GM23338 (cell line): ENCODE measurements around the gene SLC39A11. TPM values are rescaled to one million over a fixed set of nuclear protein-coding genes. Genes with fewer than 3 reads are reported as not detected.
A peak's percentile ranks its signal among the peaks of the same experiment; 100 is the strongest.

Source experiments
- ATAC-seq: fragments of 200-7000 bp; cut with Tn5 transposase; 3 replicates; pipeline ENCODE4 v1.9.1; 2020
- DNase-seq: peaks from one replicate; pipeline ENCODE4 v3.0.0-alpha.2; 2015; ENCODE audit warnings: low spot score
- H2AFZ ChIP-seq: fragments of 200-600 bp; sonication (generic); 2 replicates; pipeline ENCODE4 v1.8.0; 2016; ENCODE audit warnings: antibody characterized with exemption, mild to moderate bottlenecking, moderate library complexity
- H3F3A ChIP-seq: fragments of 200-600 bp; sonication (generic); replicated peaks from 2 replicates; pipeline ENCODE4 v1.8.0; 2017; ENCODE audit warnings: antibody characterized with exemption, mixed run types, low read depth
- H3K27ac ChIP-seq: fragments of 200-600 bp; sonication (generic); 2 replicates; pipeline ENCODE4 v1.6.1; 2016; ENCODE audit warnings: low read depth
- H3K27me3 ChIP-seq: fragments of 200-600 bp; sonication (generic); 2 replicates; pipeline ENCODE4 v1.8.0; 2016; ENCODE audit warnings: mild to moderate bottlenecking, mixed run types, moderate library complexity; ENCODE audit not compliant: insufficient read depth
- H3K36me3 ChIP-seq: fragments of 200-600 bp; sonication (generic); 2 replicates; pipeline ENCODE4 v1.8.0; 2016; ENCODE audit warnings: mild to moderate bottlenecking; ENCODE audit not compliant: insufficient read depth
- H3K4me1 ChIP-seq: fragments of 200-600 bp; sonication (generic); 2 replicates; pipeline ENCODE4 v1.8.0; 2016; ENCODE audit warnings: mild to moderate bottlenecking, moderate library complexity; ENCODE audit not compliant: insufficient read depth
- H3K4me2 ChIP-seq: fragments of 200-600 bp; sonication (generic); 2 replicates; pipeline ENCODE4 v1.7.1; 2017; ENCODE audit warnings: mixed run types
- H3K4me3 ChIP-seq: fragments of 200-600 bp; sonication (generic); 2 replicates; pipeline ENCODE4 v1.6.1; 2016; ENCODE audit warnings: mixed run types
- H3K79me2 ChIP-seq: fragments of 200-600 bp; sonication (generic); replicated peaks from 2 replicates; pipeline ENCODE4 v1.8.0; 2017; ENCODE audit warnings: mild to moderate bottlenecking; ENCODE audit not compliant: insufficient read depth
- H3K9me2 ChIP-seq: fragments of 200-600 bp; sonication (generic); 2 replicates; pipeline ENCODE4 v1.8.0; 2017; ENCODE audit not compliant: insufficient read depth
- H4K20me1 ChIP-seq: fragments of 200-600 bp; sonication (generic); replicated peaks from 2 replicates; pipeline ENCODE4 v1.8.0; 2017; ENCODE audit warnings: mild to moderate bottlenecking; ENCODE audit not compliant: insufficient read depth
- H3K27ac Mint-ChIP-seq: 2 replicates; pipeline ENCODE4 v1.8.0; 2020; ENCODE audit warnings: inconsistent platforms, mild to moderate bottlenecking, moderate library complexity, mixed read lengths
- H3K27me3 Mint-ChIP-seq: 3 replicates; pipeline ENCODE4 v1.8.0; 2022; ENCODE audit warnings: low read depth, mild to moderate bottlenecking, moderate library complexity, mixed read lengths, inconsistent platforms; ENCODE audit not compliant: insufficient read depth, poor library complexity
- H3K36me3 Mint-ChIP-seq: 3 replicates; pipeline ENCODE4 v1.8.0; 2021; ENCODE audit warnings: low read depth, mild to moderate bottlenecking, inconsistent platforms, moderate library complexity, mixed read lengths
- H3K4me1 Mint-ChIP-seq: 3 replicates; pipeline ENCODE4 v1.8.0; 2020; ENCODE audit warnings: mild to moderate bottlenecking, inconsistent platforms, mixed read lengths
- H3K4me3 Mint-ChIP-seq: 3 replicates; pipeline ENCODE4 v1.8.0; 2021; ENCODE audit warnings: moderate library complexity, mild to moderate bottlenecking, inconsistent platforms, mixed read lengths
- H3K9me3 Mint-ChIP-seq: 3 replicates; pipeline ENCODE4 v1.8.0; 2020; ENCODE audit warnings: moderate library complexity, mild to moderate bottlenecking, inconsistent platforms, mixed read lengths
- CREB1 ChIP-seq: fragments of 250-450 bp; sonication (Bioruptor Pico); IDR thresholded peaks from 2 replicates; pipeline ENCODE4 v1.5.0; 2020; ENCODE audit warnings: low read depth, mild to moderate bottlenecking, moderate library complexity
- CTCF ChIP-seq, 2 experiments: fragments of 200-600 bp in 1 of 2; sonication (generic) in 1 of 2; conservative IDR thresholded peaks; 2 replicates each; pipeline versions ENCODE4 v1.5.1 to v1.6.1; 2016 to 2017; ENCODE audit warnings: antibody characterized with exemption in 2 of 2, low read depth in 2 of 2, mild to moderate bottlenecking in 2 of 2, moderate library complexity in 1 of 2
- EZH2 ChIP-seq: fragments of 200-600 bp; sonication (generic); IDR thresholded peaks from one replicate; pipeline ENCODE4 v1.8.0; 2017; ENCODE audit warnings: antibody characterized with exemption, mild to moderate bottlenecking, low read depth; ENCODE audit not compliant: unreplicated experiment
- EZH2phosphoT487 ChIP-seq: fragments of 200-600 bp; sonication (generic); IDR thresholded peaks from one replicate; pipeline ENCODE4 v1.8.1; 2018; ENCODE audit warnings: antibody characterized with exemption; ENCODE audit not compliant: unreplicated experiment
- JUNB ChIP-seq: IDR thresholded peaks from one replicate; pipeline ENCODE4 v1.6.1; 2016; ENCODE audit warnings: antibody characterized with exemption; ENCODE audit not compliant: unreplicated experiment
- POLR2AphosphoS5 ChIP-seq: IDR thresholded peaks from 2 replicates; pipeline ENCODE4 v1.6.1; 2016; ENCODE audit warnings: antibody characterized with exemption, low read depth
- STAT1 ChIP-seq: IDR thresholded peaks from one replicate; pipeline ENCODE4 v1.6.1; 2016; ENCODE audit warnings: antibody characterized with exemption; ENCODE audit not compliant: unreplicated experiment
- ZNF114 ChIP-seq: fragments of 250-450 bp; sonication (Bioruptor Pico); IDR thresholded peaks from 2 replicates; pipeline ENCODE4 v1.5.0; 2020; ENCODE audit warnings: mild to moderate bottlenecking, moderate library complexity
- ZNF331 ChIP-seq: fragments of 250-450 bp; sonication (Bioruptor Pico); IDR thresholded peaks from 2 replicates; pipeline ENCODE4 v1.5.0; 2020; ENCODE audit warnings: low read depth, mild to moderate bottlenecking, moderate library complexity
- polyA plus RNA-seq: library from polyadenylated mRNA; unstranded; fragments of >200 nt; fragmentation: Nextera tagmentation; extraction: Ambion mirVana; gene quantifications from 2 replicates; pipeline ENCODE4 v1.2.1, GENCODE V29; 2016
- total RNA-seq: library from RNA; depleted of rRNA; stranded (reverse); fragments of >200 nt; shearing (Covaris generic); gene quantifications from 2 replicates; pipeline ENCODE4 v1.2.3, GENCODE V29; 2014
- TF ChIP-seq, protein P1 (sequence below): IDR thresholded peaks from one replicate; pipeline ENCODE4 v1.6.1; 2018; ENCODE audit warnings: antibody characterized with exemption; ENCODE audit not compliant: unreplicated experiment
- TF ChIP-seq, protein P2 (sequence below): IDR thresholded peaks from 2 replicates; pipeline ENCODE4 v1.6.1; 2016; ENCODE audit warnings: antibody characterized with exemption

Gene SLC39A11
- total and polyA plus RNA-seq, 2 experiments from 2014 or later: 10.8 to 18.1 TPM

DNA sequence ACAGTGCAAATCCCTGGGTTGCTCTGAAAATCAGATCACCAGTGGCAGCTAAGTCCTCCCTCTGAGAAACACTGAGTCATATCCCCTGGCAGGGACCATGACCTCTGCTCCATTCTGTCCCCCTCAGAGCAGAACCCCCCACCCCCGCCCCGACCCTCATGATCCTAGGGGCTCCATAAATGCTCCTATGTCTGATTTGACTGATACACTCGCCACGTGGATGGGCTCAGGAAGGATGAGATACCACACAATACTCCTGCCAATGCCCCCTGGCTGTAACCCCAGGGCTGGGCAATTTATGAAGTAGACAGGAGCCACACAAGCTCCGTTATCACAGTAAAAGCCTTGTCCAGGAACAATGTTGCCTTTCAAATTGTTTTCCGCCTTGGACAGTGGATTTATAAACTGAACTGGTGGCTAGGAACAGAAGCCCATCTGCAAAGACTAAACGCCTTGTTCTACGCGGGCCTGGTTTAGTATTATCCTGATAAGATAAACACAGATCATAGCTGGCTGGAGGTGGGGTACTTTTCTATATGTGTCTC lies 394.8 kb downstream of the SLC39A11 start:
- peaks cover 3% of the 10 kb centered on the region; the same call in 1 of the 3 replicates for H3K9me3 Mint-ChIP-seq
- H3K4me1 ChIP-seq: no peaks in the 10 kb centered on the region
- no peaks in the 10 kb centered on the region for H3K27me3 ChIP-seq
- no peak overlapping the region for H3K27ac ChIP-seq
- no peaks in the 10 kb centered on the region for H3K27me3 Mint-ChIP-seq
- ATAC-seq (no peak), DNase-seq (no peak)
- no peak overlapping the region for H3K4me3 Mint-ChIP-seq
- H2AFZ ChIP-seq: no peak overlapping the region
- H3K4me2 ChIP-seq: no peak overlapping the region
- TF ChIP-seq, protein P1, sequence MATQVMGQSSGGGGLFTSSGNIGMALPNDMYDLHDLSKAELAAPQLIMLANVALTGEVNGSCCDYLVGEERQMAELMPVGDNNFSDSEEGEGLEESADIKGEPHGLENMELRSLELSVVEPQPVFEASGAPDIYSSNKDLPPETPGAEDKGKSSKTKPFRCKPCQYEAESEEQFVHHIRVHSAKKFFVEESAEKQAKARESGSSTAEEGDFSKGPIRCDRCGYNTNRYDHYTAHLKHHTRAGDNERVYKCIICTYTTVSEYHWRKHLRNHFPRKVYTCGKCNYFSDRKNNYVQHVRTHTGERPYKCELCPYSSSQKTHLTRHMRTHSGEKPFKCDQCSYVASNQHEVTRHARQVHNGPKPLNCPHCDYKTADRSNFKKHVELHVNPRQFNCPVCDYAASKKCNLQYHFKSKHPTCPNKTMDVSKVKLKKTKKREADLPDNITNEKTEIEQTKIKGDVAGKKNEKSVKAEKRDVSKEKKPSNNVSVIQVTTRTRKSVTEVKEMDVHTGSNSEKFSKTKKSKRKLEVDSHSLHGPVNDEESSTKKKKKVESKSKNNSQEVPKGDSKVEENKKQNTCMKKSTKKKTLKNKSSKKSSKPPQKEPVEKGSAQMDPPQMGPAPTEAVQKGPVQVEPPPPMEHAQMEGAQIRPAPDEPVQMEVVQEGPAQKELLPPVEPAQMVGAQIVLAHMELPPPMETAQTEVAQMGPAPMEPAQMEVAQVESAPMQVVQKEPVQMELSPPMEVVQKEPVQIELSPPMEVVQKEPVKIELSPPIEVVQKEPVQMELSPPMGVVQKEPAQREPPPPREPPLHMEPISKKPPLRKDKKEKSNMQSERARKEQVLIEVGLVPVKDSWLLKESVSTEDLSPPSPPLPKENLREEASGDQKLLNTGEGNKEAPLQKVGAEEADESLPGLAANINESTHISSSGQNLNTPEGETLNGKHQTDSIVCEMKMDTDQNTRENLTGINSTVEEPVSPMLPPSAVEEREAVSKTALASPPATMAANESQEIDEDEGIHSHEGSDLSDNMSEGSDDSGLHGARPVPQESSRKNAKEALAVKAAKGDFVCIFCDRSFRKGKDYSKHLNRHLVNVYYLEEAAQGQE: no peak
- TF ChIP-seq CTCF (conservative IDR thresholded peaks at IDR 0.05; ENCODE audit: low read depth in 2 of 2) (no peak), EZH2phosphoT487 (no peak), JUNB (no peak), ZNF114 (CRISPR knock-in tag) (no peak), POLR2AphosphoS5 (no peak), EZH2 (no peak), ZNF331 (CRISPR knock-in tag) (no peak)
- no peaks in the 10 kb centered on the region for H3K36me3 Mint-ChIP-seq
- peak overlapping the region; percentile 9; the same call in 1 of the 2 replicates for H3K27ac Mint-ChIP-seq
- H3K4me1 Mint-ChIP-seq: no peaks in the 10 kb centered on the region
- H3K79me2 ChIP-seq: no peaks in the 10 kb centered on the region
- no peak overlapping the region for H3K4me3 ChIP-seq
- no peaks in the 10 kb centered on the region for H3F3A ChIP-seq
- H4K20me1 ChIP-seq: no peaks in the 10 kb centered on the region
- H3K36me3 ChIP-seq: no peaks in the 10 kb centered on the region
- H3K9me2 ChIP-seq: no peaks in the 10 kb centered on the region

DNA sequence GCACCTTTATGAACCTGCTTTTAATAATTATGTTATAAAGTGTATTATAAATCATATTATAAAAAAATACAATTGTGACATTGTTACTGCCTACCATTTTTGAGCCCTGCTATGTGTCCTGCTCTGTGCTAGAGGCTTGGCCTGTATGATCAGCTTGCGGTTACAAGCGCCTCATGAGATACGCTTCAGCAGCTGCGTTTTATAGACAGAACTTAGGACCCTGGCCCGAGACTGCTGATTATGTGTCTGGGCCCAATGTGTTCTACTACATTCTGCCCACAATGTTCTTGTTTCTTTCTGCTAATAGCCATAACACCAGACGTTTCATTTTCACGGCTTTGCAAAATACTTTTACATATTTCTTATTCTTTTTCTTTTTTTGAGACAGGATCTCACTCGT lies 395.8 kb downstream of the SLC39A11 start:
- Histone ChIP-seq H3K79me2 (no peaks in the 10 kb centered on the region), H3K4me1 (no peaks in the 10 kb centered on the region)
- no peaks in the 10 kb centered on the region for H3K4me1 Mint-ChIP-seq
- TF ChIP-seq EZH2phosphoT487 (no peak), EZH2 (no peak), JUNB (no peak), STAT1 (no peak), CREB1 (no peak)
- TF ChIP-seq, protein P2, sequence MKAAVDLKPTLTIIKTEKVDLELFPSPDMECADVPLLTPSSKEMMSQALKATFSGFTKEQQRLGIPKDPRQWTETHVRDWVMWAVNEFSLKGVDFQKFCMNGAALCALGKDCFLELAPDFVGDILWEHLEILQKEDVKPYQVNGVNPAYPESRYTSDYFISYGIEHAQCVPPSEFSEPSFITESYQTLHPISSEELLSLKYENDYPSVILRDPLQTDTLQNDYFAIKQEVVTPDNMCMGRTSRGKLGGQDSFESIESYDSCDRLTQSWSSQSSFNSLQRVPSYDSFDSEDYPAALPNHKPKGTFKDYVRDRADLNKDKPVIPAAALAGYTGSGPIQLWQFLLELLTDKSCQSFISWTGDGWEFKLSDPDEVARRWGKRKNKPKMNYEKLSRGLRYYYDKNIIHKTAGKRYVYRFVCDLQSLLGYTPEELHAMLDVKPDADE: no peak
- TF ChIP-seq, protein P1: no peak

More for the DNA sequence above, 395.8 kb downstream of the SLC39A11 start:
- no peaks in the 10 kb centered on the region for H3K27me3 ChIP-seq
- H3K9me2 ChIP-seq: no peaks in the 10 kb centered on the region
- H3K4me3 Mint-ChIP-seq: no peak overlapping the region
- H3K27me3 Mint-ChIP-seq: no peaks in the 10 kb centered on the region
- ATAC-seq (no peak), DNase-seq (no peak)
- no peak overlapping the region for H3K4me2 ChIP-seq
- no peak overlapping the region for H3K27ac ChIP-seq
- H2AFZ ChIP-seq: no peak overlapping the region
- H4K20me1 ChIP-seq: no peaks in the 10 kb centered on the region
- H3K9me3 Mint-ChIP-seq: peaks cover 3% of the 10 kb centered on the region; the same call in 1 of the 3 replicates
- no peak overlapping the region for H3K4me3 ChIP-seq
- no peaks in the 10 kb centered on the region for H3F3A ChIP-seq
- no peak overlapping the region for H3K27ac Mint-ChIP-seq
- no peaks in the 10 kb centered on the region; the same call in 2 of the 3 replicates for H3K36me3 Mint-ChIP-seq
- no peaks in the 10 kb centered on the region for H3K36me3 ChIP-seq
